GM13977 (cell line): Measurements from ENCODE around the gene TRIM65.

Experiments
- DNase-seq: peaks from one replicate; pipeline ENCODE4 v3.0.0; 2012; ENCODE audit warnings: low spot score
- CTCF ChIP-seq: IDR thresholded peaks from 2 replicates; pipeline ENCODE4 v1.5.1; 2012; ENCODE audit warnings: mild to moderate bottlenecking, control low read depth; ENCODE audit not compliant: insufficient read depth; ENCODE audit errors: extremely low read depth, missing control alignments
- in situ Hi-C: fragments of 300-500 bp; cut with MboI; formaldehyde crosslinking; loops from one replicate; pipeline ENCODE4 v1.12.0; 2022; ENCODE audit warnings: low sequenced_read_pairs, low pct_unique_long_range_greater_than_20kb, mixed read lengths, inconsistent platforms; ENCODE audit not compliant: unreplicated experiment

Gene TRIM65

GRCh38 chr17:75876190-75876937, 20.4 kb downstream of the TRIM65 start:
- in situ Hi-C loops = no loop called here
- peak; percentile 38 for TF ChIP-seq CTCF
- DNase-seq = peak; percentile 73

DNA sequence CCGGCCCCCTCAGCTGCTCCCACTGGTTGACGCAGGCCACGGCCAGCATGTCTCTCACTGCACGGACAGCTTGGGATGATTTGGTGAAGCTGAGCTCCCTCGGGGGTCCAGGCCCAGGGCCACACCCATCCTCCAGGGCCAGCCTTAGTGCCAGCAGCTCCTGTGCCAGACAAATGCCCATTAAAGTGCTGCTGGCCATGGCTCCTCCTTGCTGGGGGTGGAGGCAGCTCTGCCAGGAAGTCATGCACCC, 20.9 kb downstream of the TRIM65 start:
- no peak for DNase-seq
- in situ Hi-C loops = no loop called here
- no peak for TF ChIP-seq CTCF

- in situ Hi-C loops = no loop called here
- DNase-seq = no peak
- no peak for TF ChIP-seq CTCF
Observed at GRCh38 chr17:75875182-75875939, 21.4 kb downstream of the TRIM65 start.

- TF ChIP-seq CTCF = no peak
- in situ Hi-C loops = no loop called here
- DNase-seq = no peak
Observed at GRCh38 chr17:75874323-75875181, 22.2 kb downstream of the TRIM65 start.

GRCh38 chr17:75873587-75874322, 23.0 kb downstream of the TRIM65 start:
- in situ Hi-C loops = no loop called here
- TF ChIP-seq CTCF = no peak

More at GRCh38 chr17:75873587-75874322, 23.0 kb downstream of the TRIM65 start:
- no peak for DNase-seq
